SKM-1 (cell line): ENCODE measurements around the gene ANKH.

Source experiments
- DNase-seq: peaks from one replicate; lab custom pipeline; 2025; ENCODE audit not compliant: unreplicated experiment; lab: John Stamatoyannopoulos, UW

ANKH gene

DNA sequence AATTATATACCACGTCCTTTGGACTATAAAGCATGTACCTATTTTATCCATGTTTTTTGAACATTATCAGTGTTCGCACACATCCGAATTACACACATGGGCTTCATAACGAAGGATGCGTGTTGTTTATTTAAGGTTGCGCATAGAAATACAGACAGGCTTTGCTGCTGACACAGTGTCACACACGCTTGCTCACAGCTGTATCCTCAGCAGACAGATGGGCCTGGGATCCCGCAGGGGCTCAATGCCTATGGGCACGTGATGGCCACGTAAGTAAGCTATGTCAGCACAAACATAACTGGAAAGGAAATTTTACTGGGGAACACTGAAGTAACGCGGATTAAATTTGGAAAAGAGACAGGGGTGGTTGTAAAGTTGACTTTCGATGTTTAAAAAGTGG lies 130.4 kb downstream of the ANKH start:
- no peak for DNase-seq

DNA sequence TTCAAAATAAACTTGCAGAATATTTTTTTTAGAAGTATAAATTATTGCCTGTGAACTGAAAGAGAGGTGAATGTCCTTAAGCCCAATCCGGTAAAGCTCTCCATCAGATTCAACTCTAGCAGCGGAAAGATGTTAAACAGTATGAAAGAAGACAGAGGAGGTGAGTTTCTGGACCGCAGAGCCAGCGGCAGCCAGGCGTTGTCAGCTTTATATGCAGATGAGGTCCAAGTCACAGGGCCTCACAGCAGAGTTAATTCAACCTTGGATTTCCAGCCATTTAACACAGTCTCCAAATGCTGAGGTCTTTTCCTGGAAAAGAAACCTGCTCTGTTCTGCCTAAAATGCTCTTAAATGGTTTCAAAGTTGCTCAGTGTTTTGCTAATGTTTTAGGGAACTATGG lies 131.6 kb downstream of the ANKH start:
- DNase-seq = no peak

DNA sequence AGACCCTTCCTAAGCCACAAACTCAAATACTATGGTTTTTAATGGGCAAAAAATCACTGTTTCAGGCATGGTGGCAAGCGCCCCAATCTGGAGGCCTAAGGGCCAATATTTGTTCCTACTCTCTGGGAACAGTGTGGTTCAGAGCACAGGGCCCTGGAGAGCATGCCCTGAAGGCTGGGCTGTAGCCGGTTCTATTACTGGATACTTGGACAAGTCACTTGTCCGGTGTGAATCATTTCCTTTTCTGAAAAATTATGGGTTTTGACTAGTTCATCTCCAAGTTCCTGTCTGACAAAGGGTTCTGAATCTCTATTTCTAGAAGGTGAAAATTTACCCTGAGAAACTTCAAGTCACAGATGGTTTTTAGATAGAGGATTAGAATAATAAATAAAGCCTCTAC lies 132.0 kb downstream of the ANKH start:
- no peak for DNase-seq

DNA sequence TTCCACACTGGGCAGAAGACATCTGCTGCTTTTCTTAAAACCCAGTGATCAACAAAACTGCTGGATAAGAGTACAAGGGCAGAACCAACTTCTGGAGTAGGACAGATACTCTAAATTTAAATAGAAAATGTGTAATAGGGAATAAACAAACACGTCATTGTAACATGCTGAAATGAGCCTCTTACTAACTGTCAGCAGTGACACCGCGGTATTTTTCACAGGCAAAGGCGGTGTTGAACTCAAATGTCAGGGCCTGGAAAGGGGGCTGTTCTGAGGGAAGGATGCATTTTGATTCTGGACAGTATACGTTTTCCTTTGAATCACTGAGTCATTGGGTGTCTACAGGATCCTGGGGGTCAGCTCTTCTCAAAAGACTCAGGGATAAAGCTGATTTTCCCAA lies 133.5 kb downstream of the ANKH start:
- DNase-seq = no peak

DNA sequence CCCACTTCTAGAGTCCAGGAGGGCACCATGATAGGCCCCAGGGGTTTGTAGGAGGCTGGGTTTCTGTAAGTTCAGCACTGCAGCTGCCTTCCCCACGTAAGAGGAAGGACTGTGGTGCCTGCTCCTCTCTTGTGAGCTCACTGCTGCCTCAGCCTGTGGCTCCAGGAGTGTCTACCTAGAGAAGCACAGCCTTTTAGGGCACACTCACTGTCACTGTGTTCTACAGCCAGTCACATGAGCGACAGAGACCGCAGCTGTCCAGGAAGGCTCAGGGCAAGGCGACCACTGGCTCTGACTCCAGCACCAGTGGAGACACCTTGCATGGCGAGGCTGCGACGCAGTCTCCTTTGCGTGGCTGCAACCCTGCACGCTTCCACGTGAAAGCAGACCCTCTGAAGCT lies 134.3 kb downstream of the ANKH start:
- no peak for DNase-seq

DNA sequence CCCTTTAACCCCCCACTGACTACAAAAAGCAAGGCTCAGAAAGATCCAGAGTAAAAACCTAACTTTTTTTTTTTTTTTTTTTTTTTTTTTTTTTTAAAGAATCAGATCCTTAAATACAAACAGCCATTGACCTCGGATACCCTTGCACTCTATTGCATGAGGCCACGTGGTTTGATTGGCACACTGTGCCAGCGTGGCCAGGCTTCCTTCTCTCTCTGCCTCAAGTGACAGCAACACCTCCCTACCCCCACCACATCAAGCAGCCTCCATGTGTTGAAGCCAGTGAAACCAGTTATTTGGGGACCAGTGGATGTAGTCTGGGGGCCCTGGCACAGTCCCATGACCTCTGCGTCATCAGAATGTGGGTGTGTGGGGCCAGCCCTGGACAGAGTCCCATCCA lies 135.6 kb downstream of the ANKH start:
- DNase-seq = no peak

DNA sequence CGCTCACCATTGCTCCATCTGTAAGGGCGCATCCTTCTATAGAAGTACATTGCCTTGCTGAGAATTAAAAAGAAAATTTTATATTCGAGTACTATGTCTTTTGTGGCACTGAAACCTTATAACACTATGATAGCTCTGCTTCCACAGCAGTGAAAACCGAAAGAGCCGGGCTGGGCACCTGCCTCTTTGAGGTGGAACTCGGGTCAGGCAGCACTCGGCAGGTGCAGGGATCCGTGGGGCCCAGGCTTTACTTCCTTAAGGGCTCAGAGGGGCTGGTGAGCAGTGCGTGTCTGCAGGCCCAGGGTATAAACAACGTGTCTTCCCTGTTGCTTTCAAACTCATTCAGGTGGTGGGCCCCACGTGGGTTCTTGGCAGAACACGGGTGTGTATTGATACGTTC lies 137.2 kb downstream of the ANKH start:
- no peak for DNase-seq

DNA sequence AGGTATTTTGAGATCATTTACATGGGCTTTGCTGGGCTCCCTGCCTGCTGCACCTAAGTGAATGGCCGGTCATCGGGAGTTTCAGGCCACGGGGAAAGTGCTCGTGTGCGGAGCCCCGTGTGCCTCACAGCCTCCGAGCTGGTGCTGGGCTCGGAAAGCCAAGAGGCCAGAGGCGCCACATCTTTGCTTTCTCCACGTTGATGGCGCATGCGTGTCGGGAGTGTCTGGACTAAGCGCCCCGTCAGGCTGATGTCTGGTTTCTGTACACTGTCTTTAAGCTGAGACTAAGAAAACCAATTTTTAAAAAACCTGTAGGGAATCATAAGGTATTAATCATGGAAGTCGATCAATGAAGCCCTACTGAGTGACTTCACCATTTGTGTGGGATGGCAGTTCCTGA lies 137.9 kb downstream of the ANKH start:
- no peak for DNase-seq

DNA sequence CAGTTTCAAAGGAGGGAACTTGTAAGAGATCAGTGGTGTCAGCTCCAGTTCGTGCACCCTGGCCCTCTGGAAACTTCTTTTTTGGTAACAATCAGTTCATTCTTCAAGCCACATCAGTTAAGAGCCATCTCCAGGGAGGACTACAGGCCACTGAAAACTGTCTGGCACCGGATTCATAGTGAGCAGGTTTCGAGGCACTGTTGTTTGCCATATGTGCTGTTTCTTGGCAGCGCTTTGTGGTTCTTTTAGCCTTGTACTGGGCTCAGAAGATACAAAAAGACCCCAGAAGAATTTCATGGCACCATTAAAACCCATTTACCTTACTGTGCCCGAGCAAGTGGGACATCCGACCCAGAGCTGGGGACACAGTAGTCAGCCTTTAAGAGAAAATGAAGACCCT lies 138.6 kb downstream of the ANKH start:
- DNase-seq = no peak

DNA sequence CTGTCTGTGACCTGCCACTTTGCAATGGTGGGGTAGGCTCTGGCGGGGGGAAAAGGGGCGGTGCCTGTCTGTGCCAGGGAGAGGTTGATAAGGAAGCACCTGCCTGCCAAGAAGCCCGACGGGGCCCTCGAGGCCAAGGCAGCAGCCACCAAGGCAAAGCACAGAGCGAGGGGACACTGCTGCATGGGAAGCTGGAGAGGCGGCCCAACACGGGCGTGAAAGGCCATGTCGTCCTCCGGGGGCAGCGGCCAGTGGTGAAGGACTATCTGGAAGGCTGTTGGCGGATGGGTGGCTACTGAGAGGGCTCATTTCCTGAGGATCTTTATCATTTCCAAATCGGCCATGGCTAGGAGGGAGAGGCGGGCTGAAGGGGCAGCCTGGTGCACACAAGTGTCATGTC lies 140.7 kb downstream of the ANKH start:
- no peak for DNase-seq

DNA sequence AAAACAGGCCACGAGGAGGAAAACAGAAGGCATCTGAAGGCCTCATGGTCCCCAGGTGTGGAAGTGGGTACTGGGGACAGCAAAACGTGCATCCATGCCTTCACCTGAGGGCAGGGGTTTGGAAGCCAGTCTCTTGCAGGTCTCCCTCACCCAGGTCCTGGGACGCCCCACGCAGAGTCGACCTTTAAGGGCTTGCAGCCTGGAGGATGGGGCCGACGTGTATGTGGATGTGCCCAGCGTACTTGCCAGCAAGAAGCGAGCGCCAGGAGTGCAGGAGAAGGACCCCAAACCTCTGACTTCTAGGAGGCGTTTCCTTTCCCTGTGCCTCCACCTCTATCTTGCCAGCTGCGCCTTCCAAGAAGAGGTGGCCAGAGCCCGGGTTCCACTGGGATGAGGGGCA lies 141.1 kb downstream of the ANKH start:
- no peak for DNase-seq

DNA sequence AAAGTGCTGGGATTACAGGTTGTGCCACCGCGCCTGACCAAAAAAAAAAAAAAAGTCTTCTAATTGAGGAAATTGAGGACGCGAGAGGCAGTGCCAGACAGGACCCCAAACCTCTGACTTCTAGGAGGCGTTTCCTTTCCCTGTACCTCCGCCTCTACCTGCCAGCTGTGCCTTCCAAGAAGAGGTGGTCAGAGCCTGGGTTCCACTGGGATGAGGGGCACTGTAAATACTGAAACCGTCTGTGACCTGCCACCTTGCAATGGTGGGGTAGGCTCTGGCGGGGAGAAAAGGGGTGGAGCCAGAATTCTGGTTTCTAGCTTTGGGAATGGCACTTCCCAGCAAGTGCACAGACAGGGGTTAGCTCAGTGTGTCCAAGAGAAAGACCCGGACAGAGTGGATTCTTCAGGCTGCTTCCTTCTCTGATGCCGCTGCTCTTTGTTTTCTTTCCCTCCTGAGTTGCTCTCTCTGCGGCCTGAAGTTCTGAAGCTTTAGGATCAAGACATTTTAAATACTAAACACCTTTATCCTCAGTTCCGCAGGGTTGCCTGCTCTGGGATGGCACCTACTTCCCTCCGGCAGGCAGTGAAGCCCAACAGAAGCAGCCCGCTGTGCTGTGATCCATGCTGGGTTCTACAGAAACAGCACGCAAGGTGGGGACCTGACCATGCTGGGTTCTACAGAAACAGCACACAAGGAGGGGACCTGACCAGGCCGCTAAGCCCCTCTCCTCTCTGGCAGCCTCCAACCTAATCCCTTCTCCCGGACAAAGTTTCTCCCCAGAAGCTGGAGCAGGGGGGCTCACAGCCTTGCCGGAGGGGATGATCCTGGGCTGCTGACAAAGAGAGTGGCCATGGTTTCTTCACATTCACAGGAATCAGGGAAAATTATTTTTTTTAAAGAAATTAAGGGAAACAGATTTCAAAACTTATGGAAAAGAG lies 141.9 kb downstream of the ANKH start:
- no peak for DNase-seq

DNA sequence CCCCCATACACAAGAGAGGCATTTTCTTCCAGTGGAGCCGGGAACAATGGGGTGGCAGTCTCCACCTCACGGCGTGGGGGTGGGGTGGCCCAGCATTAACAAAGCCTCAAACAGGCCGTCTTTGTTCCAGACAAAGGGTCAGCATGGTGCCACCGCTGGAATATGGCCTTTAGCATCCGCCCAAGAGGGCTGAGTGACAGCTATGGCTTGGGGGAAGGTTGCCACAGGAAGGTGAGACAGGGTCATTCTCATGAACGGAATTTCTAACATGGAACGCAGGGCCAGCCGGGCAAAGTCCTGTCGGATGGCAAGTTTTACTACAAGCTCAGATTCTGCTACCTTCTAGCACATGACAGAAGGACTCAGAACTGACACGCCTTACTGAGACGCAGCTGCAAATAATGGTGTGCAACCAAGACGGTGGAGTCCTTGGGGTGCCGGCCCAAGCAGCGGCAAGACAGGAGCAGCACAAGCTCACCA lies 143.1 kb downstream of the ANKH start:
- DNase-seq = no peak

DNA sequence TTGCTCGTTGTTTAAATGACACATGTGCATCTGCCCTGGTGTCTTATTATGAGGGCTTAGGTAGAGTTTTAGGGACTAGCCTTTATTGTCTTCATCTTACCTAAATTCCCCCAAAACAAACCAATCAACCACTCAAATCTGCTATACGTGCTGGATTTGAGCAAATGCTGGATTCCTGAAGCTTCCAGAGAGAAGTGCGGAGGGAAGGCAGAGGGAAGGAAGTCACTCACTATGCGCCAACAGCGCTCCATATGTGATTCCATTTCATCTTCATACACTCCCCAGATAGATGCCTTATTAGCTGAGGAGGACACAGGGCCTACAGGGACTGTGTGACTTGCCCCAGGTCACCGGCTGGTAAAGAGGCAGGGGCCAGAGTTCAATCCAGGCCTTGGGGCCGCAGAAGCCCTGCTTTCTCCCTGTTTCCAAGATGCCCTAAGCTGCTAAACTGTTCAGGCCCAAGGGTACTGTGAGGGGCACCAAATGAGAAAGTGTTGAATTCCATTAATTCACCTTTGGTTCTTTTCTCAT lies 143.6 kb downstream of the ANKH start:
- DNase-seq = no peak

DNA sequence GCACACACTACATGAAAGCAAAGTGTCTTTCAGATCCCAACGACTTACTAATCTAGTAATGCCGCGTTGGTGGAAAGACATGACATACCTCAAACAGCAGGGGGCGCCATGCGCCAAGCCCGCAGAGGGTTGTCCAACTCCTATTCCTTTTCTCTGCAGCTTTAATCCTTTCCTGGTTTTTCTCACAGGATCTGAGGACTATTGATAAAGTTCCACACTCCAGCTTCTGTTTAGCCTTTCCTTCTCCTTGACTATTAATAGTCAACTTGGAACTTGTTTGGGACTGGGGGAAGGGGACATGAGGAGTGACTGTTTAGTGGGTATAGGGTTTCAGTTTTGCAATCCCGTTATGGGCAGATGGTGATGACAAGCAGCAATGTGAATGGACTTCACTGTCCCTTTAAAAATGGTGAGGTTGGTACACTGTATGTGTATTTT lies 144.1 kb downstream of the ANKH start:
- peak; percentile 50 for DNase-seq

DNA sequence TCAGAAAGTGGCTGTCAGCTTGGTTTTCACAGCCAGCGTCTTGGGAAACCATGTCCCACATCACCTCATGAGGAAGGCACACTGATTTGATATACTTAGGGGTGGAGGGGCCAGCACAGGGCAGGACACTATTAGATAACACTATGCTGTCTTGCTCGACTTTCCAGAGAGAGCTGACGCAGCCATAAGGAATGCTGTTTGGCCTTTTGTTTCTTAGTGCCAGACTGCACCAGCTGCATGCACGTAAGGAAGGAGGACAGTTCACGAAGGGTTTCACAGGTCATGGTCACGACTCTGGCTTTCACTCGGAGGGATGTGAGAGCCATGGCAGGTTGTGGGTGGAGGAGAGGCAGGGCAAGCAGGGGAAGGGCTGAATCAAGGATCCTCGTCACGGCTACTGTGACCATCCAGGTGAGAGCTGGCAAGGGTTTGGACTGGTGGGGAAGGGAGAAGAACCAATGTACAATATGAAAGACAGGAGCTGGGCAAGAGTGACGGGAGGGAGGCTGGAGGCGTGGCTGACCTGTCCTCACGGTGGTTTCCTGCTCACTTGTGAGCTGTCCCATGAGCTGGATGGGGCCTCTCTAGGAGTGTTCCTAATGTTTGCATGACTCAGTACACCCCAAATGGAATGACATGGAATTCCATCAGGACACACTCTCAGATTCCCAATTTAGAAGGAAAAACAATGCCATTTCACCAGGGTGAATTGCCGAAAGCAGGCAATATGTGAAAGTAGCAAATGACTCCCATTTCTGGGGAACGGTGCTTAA lies 145.3 kb downstream of the ANKH start:
- no peak for DNase-seq

DNA sequence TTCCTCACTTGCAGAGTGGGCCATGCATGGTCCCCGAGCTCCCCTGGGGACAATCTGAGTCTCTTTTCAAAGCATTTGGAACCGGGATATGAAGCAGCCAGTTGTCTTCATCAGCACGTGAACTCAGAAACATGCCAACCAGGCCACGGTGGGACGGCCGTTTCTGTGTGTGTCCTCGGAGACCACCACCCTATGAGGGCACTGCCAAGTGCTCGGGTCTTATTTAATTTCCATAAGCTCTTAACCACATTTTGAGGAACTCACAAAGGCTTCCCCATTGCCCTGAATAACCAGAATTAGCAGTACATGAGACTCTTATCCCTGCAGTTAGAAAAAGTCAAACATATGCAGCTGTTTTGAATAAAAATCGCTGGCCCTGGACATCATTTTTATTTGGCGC lies 146.9 kb downstream of the ANKH start:
- no peak for DNase-seq

DNA sequence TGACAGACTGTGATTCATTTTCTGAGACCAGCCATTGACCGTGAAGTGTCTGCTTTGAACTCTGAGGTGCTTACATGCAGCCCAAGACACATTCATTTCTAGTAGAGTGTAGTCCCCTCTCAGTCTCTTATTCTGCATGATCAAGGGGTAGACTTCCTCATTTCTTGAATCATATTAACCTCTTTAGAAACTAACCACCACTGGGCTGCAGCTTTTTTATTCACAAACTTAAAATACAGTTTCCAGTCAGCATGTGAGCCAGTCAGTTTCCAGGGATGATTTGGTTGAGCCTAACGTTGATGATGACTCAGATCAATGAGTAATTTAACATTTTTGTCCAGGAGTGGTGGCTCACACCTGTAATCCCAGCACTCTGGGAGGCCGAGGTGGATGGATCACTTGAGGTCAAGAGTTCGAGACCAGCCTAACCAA lies 147.9 kb downstream of the ANKH start:
- no peak for DNase-seq

DNA sequence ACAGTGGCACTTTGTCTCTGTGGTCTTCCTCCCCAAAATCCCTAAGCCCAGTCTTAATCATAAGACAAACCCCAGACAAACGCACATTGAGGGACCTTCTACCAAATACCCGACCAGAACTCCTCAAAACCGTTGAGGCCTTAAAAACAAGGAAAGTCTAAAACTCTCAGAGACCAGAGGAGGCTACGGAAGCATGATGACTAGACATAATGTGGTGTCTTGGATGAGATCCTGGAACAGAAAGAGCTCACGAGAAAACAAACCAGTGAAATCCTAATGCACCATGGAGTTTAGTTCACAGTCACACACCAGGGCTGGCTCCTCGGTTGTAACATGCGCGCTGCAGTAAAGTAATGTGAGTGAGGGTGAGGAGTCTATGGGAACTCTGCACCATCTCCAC lies 148.7 kb downstream of the ANKH start:
- DNase-seq = no peak

DNA sequence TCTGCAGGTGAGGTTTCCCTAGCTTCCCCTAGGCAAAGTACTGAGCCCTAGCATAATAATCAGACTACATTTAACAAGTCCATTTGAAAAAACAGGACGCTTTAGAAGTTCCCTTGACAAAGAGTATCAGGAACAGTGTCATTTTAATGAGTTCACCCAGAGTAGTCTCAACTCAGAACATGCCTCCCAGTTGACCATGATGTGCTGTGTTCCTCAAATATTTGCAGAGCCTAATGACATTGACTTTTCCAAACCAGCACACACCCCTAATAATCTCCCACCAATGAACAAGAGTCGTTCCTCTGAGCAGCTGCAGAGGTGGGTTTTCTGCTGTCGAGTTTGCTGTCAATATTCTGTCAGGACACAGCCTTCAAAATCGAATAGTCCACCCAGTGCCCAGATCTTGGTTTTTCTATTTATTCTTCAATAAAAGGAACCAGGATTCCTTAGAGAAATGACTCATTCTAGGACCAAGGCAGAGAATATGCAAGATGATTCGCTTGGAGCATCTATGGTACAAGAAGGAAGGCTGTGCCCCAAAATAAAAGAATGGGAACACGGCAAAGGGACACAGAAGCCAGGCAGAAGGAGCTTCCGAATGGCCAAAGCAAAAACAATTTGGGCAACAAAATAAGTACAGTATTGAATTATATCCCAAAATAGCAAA lies 149.5 kb downstream of the ANKH start:
- DNase-seq = no peak

DNA sequence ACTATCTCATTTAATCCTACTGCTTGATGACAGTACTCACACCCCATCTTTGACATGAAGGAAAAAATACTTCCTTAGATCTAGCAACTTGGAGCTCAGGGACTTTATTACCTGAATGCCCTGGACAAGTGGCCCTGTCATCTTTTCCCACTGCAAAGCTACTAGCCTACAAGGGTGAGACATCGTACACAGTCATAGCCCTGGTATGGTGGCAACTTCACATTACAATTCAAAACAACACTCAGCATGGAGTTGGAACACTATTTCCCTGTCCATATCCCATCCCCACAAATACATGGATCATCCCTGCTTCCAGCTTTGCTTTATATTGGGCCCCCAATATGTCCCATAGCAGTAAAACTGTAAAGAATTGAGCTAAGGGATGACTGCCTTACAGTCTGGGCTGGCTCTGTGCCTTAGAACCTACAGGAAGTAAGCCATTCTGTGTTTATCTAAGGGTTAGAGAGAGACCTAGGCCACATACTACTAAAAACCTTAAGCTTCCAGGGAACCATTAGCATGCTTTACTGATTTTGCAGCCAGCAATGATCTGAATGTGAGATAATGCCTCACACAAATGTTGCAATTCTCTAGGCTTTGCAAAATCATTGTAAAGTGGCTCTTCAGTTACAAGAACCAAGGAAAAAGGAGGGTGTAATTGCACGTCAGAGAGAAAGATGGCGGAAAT lies 151.2 kb downstream of the ANKH start:
- DNase-seq = no peak
